ENCODE measurements around the gene IZUMO4.
"Not testable (repeated sequence)": the region's sequence is repeated elsewhere in the genome, so short reads cannot be mapped to it uniquely, and the experiment has no call there.

The IZUMO4 gene

DNA sequence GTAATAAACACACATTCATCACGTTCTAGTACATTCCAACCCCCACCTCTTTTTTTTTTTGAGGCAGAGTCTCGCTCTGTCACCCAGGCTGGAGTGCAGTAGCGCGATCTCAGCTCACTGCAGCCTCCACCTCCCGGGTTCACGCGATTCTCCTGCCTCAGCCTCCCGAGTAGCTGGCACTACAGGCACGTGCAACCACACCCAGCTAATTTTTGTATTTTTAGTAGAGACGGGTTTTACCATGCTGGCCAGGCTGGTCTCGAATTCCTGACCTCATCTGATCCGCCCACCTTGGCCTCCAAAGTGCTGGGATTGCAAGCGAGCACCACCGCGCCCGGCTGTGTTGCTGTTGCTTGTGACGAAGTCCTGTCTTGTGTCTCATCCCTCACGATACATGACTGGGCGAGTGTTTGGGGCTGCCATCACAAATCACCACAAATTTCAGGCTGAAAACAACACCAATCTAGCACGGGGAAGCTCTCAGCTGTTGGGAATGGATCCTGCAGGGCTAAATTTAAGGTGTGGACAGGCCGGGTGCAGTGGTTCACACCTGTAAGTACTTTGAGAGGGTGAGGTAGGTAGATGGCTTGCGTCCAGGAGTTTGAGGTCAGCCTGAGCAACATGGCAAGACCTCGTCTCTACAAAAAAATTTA, 16.3 kb upstream of the IZUMO4 start:
- FAIRE-seq (no peak), DNase-seq (ENCODE audit: insufficient read length, low spot score) (no peak)

DNA sequence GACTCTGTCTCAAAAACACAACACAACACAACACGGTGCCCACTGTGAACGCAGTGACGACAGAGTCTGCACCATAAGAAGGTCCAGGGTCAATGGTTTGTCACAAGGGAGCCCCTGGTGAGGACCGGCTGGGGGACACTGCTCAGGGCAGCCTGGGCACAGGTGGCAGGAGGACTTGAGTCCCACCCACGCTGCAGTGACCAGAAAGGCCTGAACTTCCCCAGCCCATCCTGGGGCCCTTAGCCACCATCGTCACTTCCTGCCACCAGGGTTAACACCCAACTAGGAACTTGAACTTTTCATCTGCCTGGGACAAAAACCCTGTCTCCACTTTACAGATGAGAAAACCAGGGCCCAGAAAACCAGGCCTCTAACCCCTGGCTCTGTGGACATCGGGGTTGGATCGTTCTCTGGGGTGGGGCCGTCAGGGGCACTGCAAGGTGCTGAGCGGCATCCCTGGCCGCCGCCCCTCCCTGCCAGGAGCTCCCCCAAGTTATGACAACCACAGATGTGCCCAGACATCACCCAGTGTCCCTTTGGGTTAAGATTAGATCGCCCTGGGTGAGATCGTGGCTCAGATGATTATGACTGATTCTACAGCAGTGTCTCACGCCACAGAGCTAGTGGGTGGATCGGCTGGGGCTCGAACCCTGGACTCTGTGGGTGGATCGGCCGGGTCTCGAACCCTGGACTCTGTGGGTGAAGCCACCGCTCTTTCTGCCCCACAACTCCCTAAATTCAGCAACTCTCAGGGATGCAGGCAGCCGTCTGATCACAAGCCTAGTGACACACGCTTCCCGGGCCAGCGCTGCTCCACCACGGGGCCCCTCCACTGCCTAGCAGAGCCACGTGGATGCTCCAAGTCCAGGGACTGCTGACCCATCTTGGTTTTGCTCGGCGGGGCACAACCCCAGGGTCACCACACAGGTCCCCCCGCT, 14.6 kb upstream of the IZUMO4 start:
- peak; percentile 97 for FAIRE-seq
- peak; percentile 57 for DNase-seq (ENCODE audit: insufficient read length, low spot score)

DNA sequence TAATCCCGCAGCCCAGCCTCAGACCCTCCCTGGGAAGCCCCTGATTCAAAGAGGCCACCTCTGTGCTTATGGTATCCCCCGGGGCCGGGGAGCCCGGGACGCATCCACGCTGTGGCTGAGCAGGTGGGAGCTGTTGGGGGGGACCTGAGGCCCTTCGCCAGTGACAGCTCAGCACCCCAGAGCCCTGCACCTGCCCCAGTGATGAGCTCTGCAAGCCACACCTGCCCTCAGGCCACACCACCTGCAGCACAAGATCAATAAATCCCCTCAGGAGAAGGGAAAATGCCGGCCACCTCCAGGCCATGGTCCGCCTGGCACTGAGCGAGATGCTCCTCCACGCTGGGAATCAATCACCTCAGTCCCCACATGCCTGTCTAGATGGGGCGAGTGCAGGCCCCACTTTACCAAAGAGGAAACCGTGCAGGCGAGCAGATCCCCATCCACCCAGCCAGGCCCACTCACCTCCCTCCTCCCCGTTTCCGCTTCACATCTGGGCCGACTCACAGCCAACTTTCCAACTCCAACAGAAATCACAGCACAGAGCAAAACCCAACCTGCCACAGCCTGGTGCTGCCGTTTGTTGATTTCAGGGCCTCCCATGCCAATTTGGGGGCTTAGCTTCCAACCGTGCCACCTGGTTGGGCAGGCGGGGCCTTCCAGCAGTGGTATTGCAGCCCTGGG, 13.4 kb upstream of the IZUMO4 start:
- peak; percentile 94 for FAIRE-seq

DNA sequence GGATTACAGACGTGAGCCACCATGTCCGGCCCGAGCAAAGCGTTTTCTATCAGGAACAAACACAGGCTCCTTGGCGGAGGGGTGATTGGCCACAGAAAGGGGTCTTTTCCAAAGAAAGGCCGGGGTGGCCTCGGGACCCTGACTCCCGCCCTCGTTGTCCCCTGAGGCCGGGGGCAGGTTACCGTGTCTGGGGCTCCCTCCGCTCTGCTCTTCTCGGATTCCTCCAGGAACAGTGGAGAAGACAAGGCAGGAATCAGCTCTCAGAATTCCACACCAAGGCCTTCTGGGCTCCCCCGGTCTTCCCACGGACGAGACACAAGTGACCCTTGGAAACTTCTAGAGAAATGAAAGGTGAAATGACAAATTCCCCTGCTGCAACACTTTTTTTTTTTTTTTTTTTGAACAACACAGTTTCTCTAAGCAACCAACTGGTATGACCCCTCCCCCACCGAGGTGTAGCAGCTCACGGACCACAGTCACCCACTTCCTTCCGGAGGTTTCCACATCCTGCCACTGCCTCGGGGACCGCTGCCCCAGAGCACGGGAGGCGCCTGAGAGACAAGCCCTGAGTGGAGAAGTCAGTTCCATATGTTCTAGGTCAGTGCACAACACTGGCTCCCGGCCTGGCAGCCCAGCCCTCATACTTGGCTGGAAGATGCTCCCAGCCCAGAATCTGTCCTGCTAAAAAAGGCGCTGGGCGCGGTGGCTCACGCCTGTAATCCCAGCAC, 11.6 kb upstream of the IZUMO4 start:
- FAIRE-seq (peak; percentile 99), DNase-seq (ENCODE audit: insufficient read length, low spot score) (peak; percentile 74)

More for the DNA sequence above, 13.4 kb upstream of the IZUMO4 start:
- peak; percentile 74 for DNase-seq (ENCODE audit: insufficient read length, low spot score)

DNA sequence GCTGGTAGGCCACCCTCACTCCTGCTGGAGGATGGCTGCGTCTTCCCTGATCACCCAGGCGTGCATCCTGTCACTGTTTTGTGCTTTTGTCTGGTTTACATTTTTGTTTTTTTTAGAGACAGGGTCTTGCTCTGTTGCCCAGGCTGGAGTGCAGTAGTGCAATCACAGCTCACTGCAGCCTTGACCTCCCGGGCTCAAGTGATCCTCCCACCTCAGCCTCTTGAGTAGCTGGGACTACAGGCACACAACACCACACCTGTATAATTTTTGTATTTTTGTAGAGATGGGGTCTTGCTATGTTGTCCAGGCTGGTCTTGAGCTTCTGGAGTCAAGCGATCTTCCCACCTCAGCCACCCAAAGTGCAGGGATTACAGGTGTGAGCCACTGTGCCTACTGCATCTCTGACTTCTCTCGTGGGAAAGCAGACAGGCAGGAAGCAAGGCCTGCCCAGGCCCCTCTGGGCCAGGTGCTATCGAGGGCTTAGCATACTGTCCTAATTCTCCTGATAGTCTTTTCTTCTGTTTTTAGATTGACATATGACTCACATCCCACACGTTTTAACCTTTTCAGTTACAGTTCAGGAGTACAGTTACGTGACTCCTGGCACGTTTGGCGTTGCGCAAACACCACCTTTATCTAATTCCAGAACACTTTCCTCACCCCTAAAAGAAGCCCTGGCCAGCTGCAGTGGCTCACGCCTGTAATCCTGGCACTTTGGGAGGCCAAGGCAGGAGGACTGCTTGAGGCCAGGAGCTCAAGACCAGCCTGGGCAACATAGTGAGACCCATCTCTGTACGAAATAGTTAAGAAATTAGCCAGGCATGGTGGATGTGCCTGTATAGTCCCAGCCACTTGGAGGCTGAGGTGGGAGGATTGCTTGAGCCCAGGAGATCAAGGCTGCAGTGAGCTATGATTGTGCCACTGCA, 9.8 kb upstream of the IZUMO4 start:
- FAIRE-seq = peak; percentile 90
- DNase-seq (ENCODE audit: insufficient read length, low spot score) = not testable (repeated sequence)

DNA sequence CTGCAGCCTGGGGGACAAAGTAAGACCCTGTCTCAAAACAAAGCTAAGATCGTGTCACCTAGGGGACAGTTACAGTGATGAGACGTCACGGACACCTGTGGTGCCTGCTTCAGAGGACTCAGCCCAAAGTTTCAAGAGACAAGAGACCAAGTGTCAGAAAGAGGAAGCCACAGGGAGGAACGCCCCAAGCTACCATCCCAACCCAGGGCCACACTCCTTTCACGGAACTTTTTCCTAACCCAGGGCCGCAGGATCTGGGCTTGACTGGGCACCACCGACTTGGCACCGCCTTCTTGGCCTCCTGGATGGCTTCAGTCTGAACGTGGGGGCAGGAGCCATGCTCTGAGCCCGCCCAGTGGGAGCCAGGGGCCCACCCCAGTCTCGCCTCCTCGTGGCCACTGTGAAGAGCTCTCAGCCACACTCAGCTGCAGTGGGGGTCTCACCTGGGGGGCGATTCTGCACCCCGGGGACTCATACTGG, 9.1 kb upstream of the IZUMO4 start:
- FAIRE-seq (peak; percentile 78), DNase-seq (ENCODE audit: insufficient read length, low spot score) (no peak)

DNA sequence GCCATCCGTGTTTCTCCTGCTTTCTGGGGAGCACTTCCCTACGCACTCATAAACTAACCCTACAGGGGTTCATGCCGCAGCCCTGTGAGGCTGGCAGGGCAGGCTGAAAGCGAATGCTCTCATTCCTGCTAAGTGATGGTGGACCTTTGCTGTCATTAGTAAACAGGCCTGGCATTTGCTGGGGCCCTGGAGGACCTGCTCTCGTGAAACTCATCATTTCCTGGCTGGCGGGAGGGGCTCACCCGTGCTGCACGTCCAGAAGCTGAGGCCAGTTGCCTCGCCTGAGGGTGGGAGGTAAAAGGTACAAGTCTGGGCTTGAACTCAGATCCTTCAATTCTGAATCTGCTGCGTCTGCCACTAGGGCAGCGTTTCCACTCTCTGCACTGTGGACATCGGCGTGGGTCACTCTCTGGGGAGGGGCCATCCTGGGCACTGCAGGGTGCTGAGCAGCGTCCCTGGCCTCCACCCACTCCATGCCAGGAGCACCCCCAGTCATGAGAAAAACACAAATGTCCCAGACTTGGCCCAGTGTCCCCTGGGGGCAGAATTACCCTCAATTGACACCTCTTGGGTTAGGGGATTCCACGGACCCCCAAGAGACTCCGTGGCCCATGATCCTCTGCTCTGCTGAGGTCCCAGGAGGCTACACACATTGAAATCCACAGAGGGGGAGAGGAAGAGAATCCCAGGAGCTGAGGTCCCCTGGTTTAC, 7.6 kb upstream of the IZUMO4 start:
- DNase-seq (ENCODE audit: insufficient read length, low spot score) (no peak), FAIRE-seq (peak; percentile 86)

DNA sequence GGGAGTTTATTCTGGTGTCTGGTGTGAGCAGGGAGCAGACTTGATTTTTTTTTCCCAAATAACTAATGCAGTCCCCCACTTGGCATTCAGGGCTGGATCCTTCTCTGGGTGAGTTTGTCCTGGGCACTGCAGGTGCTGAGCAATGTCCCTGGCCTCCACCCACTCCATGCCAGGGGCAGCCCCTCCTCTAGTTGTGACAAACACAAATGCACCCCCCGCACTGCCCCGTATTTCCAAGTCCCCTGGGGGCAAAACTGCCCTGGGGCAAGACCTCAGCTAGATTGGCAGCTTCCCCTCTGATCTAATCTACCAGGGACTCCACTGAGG, 7.0 kb upstream of the IZUMO4 start:
- no peak for FAIRE-seq
- DNase-seq (ENCODE audit: insufficient read length, low spot score) = no peak

DNA sequence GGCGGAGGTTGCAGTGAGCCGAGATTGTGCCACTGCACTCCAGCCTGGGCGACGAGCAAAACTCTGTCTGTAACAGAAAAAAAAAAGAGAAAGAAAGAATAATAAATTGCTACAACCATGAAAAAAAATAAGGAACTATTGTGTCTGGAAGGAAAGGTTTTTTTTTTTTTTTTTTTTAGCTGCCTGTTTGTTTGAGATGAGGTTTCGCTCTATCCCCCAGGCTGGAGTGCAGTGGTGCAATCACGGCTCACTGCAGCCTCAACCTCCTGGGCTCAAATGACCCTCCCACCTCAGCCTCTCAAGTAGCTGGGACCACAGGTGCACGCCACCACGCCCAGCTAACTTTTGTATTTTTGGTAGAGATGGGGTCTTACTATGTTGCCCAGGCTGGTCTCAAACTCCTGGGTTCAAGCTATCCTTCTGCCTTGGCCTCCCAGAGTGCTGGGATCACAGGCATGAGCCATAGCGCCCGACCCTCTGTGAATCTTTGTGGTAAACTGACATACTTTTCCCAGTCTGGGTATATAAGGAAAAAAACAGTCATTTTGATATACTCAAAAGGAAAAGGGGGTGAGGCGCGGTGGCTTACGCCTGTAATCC, 4.7 kb upstream of the IZUMO4 start:
- DNase-seq (ENCODE audit: insufficient read length, low spot score); FAIRE-seq: not testable (repeated sequence)

DNA sequence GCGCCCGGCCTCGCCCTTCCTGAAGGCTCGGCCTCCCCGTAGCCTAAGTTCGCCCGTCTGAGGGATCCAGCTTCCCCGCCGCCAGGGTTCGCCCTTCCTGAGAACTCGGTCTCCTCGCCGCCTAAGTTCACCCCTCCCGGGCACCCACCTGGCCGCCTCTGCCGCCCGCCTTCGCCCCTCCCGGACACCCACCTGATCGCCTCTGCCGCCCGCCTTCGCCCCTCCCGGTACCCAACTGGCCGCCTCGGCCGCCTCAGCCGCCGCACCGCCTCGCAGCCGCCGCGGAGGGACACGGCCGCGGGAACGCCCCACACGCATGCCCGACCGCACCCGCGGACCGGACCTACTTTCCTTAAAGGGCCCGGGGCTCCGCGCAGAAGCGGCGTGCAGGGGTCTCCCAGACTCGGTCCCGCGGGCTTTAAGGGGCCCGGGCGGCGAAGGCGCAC, 658 bp upstream of the IZUMO4 start, which contains the start of gene MOB3A:
MOB3A (minus strand) TSS at position 293 of the 446 bp plus-strand sequence. CDS start 17,766 bp downstream, outside the sequence.
- no peak for FAIRE-seq
- no peak for DNase-seq (ENCODE audit: insufficient read length, low spot score)

DNA sequence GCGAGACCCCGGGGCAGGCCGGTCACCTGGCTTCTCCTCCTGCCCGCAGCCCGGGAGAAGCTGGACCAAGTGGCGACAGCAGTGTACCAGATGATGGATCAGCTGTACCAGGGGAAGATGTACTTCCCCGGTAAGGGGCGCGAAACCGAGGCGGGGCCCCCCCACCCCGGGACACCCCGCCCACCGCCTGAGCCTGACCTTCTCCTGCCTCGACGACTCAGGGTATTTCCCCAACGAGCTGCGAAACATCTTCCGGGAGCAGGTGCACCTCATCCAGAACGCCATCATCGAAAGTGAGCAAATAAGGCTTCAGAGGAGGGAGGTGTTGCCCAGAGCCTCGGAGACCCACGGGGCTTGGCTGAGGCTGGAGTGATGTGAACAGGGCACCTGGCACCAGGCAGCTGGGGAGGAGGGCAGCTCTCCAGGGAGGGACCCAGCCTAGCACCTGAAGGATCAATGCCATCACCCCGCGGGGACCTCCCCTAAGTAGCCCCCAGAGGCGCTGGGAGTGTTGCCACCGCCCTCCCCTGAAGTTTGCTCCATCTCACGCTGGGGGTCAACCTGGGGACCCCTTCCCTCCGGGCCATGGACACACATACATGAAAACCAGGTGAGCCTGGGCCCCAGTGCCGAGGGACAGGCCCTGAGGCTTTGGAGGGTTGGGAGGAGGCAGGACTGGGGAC, 629 bp downstream of the IZUMO4 start:
- FAIRE-seq = peak; percentile 11

DNA sequence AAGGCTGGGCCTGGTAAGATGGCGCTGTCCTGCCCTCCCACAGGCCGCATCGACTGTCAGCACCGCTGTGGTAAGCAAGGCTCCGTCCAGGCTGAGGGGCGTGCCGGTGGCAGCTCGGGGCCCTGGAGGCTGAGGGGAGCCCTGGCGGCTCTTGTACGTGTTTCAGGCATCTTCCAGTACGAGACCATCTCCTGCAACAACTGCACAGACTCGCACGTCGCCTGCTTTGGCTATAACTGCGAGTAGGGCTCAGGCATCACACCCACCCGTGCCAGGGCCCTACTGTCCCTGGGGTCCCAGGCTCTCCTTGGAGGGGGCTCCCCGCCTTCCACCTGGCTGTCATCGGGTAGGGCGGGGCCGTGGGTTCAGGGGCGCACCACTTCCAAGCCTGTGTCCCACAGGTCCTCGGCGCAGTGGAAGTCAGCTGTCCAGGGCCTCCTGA, 1.2 kb downstream of the IZUMO4 start:
- no peak for FAIRE-seq
- no peak for DNase-seq (ENCODE audit: insufficient read length, low spot score)

More for the DNA sequence above, 629 bp downstream of the IZUMO4 start:
- DNase-seq (ENCODE audit: insufficient read length, low spot score) = peak; percentile 70

DNA sequence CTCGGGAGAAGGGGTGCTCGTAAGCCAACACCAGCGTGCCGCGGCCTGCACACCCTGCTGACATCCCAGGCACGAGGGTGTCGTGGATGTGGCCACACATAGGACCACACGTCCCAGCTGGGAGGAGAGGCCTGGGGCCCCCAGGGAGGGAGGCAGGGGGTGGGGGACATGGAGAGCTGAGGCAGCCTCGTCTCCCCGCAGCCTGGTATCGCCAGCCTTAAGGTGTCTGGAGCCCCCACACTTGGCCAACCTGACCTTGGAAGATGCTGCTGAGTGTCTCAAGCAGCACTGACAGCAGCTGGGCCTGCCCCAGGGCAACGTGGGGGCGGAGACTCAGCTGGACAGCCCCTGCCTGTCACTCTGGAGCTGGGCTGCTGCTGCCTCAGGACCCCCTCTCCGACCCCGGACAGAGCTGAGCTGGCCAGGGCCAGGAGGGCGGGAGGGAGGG, 2.4 kb downstream of the IZUMO4 start:
- FAIRE-seq (no peak), DNase-seq (ENCODE audit: insufficient read length, low spot score) (no peak)

DNA sequence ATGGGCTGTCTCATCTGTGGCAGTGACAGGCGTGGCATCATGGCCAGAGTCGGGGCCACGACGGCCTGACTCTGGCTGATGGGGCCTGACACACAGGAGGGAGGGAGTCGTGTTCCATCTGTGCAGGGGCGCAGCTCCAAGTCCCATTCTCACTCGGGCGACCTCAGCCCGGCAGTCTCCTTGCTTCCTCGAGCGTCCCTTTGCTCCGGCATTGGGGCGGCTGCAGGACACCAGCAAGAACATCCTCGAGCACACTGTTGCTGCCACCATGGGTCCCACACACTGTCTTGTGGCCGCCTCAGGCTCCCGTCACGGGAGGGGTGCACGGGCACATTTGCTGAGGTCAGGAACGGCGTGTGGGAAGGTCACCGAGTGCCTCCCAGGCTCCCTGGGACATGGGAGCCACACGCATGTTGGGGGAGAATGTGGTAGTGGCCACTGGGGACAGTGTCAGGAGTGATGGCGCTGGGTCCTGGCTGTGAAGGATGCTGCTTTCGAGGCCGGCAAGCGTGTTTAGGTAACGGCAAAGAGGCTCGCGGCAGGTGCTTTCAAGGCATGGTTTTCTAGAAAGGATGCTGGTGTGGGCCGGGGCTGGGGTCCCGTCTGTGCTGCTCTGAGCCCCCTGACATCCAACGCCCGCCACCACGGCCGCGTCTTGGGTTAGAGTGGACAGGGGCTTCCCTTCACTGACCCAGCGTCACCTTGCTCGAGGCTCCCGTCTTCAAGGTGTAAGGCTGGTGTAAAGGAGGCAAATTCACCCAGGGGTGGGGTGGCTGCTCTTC, 3.4 kb downstream of the IZUMO4 start:
- FAIRE-seq = no peak

DNA sequence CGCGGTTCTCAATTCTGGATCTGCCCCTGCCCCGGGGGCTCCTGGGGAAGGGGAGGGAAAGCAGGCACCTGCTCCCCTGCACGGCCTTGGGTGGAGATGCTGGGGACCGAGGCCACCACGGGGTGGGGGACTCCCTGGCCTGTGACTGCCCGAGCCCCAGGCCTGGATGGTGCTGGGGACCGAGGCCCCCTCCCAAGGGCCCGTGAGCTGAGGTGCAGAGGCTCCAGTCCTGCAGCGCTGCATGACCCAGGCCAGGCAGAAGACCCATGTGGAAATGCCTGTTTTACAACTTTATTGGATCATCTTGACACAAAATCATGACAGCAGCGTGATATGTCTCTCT, 4.0 kb downstream of the IZUMO4 start:
- DNase-seq (ENCODE audit: insufficient read length, low spot score) (no peak), FAIRE-seq (no peak)

More for the DNA sequence above, 3.4 kb downstream of the IZUMO4 start:
- no peak for DNase-seq (ENCODE audit: insufficient read length, low spot score)

DNA sequence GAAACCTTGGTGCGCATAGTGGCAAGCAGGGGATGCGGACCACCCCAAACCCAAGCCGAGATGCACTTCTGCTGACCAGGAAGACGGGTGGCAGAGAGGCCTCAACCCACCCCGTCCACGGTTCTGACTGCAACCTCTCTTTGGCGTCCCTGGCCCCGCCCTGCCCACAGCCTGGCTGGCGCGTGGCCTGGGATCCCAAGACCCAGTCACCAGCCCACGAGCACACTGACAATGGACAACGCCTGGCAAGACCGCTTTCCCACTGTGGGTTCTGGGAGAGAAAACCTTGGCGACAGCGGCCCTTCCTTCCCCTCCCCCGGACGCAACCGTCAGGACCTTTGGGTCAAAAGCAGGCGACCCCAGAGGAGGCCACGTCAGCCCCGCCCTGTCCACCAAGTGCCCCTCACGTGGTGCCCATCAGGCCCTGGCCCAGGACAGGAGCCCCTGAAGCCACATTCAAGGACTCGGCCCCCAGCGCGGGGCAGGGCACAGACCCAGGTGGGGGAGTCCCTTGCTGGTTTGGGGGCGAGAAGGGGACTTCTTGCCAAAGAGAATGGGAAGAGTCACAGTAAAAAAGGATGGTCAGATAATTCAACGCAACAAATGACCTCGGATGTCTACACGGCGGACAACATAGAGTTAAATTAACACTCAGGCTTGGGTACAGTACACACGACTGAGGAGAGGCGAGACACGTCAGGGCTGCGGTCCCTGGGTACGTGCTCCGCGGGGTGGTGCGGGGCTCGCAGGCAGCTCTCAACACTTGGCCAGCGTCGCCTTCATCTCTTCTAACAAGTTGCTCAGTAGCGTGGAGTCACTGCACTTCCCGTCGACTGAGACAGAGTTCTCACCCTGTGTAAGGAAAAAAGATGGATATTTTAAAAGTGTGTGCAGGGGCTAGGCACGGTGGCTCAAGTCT, 5.0 kb downstream of the IZUMO4 start:
- FAIRE-seq = no peak
- DNase-seq (ENCODE audit: insufficient read length, low spot score) = no peak
